ENCODE results near the gene NFIB. TPM values are rescaled to one million over a fixed set of nuclear protein-coding genes. Genes with fewer than 3 reads are reported as not detected.

The NFIB gene
- total RNA-seq, 4 donors from 2014 or later: 85.3 to 173 (median 115) TPM

GRCh38 chr9:14164908-14165307, 149.0 kb downstream of the NFIB start:
- Histone ChIP-seq H3K27ac (no peak overlapping the region), H3K36me3 (no peaks in the 10 kb centered on the region), H3K4me1 (peaks cover 0 to 3% of the 10 kb centered on the region in 2 donors), H3K9me3 (no peaks in the 10 kb centered on the region), H3K4me3 (no peak overlapping the region), H3K27me3 (no peaks in the 10 kb centered on the region)
- intact Hi-C loops (cut with DNase I; ENCODE audit: low total_unique reads): no loop called here
- no peak for DNase-seq
- TF ChIP-seq CTCF (IDR thresholded peaks at IDR 0.05) (no peak), POLR2A (IDR thresholded peaks at IDR 0.05) (no peak)

GRCh38 chr9:14159440-14160216, 154.3 kb downstream of the NFIB start:
- Histone ChIP-seq H3K27me3 (no peaks in the 10 kb centered on the region), H3K36me3 (no peaks in the 10 kb centered on the region), H3K27ac (no peak overlapping the region), H3K4me1 (no peaks in the 10 kb centered on the region), H3K9me3 (no peaks in the 10 kb centered on the region), H3K4me3 (no peak overlapping the region)
- TF ChIP-seq POLR2A (IDR thresholded peaks at IDR 0.05) (no peak), CTCF (IDR thresholded peaks at IDR 0.05) (no peak)
- no peak for DNase-seq
- intact Hi-C loops (cut with DNase I; ENCODE audit: low total_unique reads): no loop called here

DNA sequence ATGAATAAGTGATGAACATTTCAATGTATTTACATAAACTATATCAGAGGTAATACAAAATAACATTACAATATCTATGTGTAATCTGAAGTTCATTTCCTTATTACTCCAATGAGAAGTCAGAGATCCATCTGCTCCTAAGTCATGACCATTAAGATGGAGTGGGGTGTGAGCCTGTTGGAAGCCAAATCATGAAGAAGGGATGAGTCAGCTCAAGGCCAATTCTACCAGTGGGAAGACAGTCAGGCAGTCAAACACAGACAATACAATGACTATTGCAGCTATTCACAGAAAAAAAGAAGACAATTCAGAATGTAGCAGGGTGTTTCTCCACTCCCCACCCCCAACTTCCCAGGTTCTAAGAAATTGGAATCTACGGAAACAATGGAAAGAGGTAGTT, 155.0 kb downstream of the NFIB start:
- no peak for DNase-seq
- H3K36me3 ChIP-seq: no peaks in the 10 kb centered on the region
- no peak overlapping the region for H3K4me3 ChIP-seq
- no peak overlapping the region for H3K27ac ChIP-seq
- no peaks in the 10 kb centered on the region for H3K27me3 ChIP-seq
- H3K9me3 ChIP-seq: no peaks in the 10 kb centered on the region
- no peak for TF ChIP-seq POLR2A (IDR thresholded peaks at IDR 0.05)
- no peak for TF ChIP-seq CTCF (IDR thresholded peaks at IDR 0.05)
- no peaks in the 10 kb centered on the region for H3K4me1 ChIP-seq
- intact Hi-C loops (cut with DNase I; ENCODE audit: low total_unique reads): no loop called here

GRCh38 chr9:14158136-14158813, 155.7 kb downstream of the NFIB start:
- TF ChIP-seq CTCF (IDR thresholded peaks at IDR 0.05) (no peak), POLR2A (IDR thresholded peaks at IDR 0.05) (no peak)
- intact Hi-C loops (cut with DNase I; ENCODE audit: low total_unique reads): no loop called here
- Histone ChIP-seq H3K27me3 (no peaks in the 10 kb centered on the region), H3K9me3 (no peaks in the 10 kb centered on the region), H3K4me1 (no peaks in the 10 kb centered on the region), H3K27ac (no peak overlapping the region), H3K4me3 (no peak overlapping the region), H3K36me3 (no peaks in the 10 kb centered on the region)
- no peak for DNase-seq

GRCh38 chr9:14157191-14157590, 156.8 kb downstream of the NFIB start:
- TF ChIP-seq CTCF (IDR thresholded peaks at IDR 0.05) (no peak), POLR2A (IDR thresholded peaks at IDR 0.05) (no peak)
- no peak for DNase-seq
- no peaks in the 10 kb centered on the region for H3K27me3 ChIP-seq
- intact Hi-C loops (cut with DNase I; ENCODE audit: low total_unique reads): no loop called here
- no peak overlapping the region for H3K4me3 ChIP-seq
- H3K36me3 ChIP-seq: no peaks in the 10 kb centered on the region
- H3K4me1 ChIP-seq: no peaks in the 10 kb centered on the region
- H3K27ac ChIP-seq: no peak overlapping the region
- no peaks in the 10 kb centered on the region for H3K9me3 ChIP-seq

Measured in uterus (tissue), 4 donors.